ENCODE measurements around the gene AIPL1.

Gene AIPL1

DNA sequence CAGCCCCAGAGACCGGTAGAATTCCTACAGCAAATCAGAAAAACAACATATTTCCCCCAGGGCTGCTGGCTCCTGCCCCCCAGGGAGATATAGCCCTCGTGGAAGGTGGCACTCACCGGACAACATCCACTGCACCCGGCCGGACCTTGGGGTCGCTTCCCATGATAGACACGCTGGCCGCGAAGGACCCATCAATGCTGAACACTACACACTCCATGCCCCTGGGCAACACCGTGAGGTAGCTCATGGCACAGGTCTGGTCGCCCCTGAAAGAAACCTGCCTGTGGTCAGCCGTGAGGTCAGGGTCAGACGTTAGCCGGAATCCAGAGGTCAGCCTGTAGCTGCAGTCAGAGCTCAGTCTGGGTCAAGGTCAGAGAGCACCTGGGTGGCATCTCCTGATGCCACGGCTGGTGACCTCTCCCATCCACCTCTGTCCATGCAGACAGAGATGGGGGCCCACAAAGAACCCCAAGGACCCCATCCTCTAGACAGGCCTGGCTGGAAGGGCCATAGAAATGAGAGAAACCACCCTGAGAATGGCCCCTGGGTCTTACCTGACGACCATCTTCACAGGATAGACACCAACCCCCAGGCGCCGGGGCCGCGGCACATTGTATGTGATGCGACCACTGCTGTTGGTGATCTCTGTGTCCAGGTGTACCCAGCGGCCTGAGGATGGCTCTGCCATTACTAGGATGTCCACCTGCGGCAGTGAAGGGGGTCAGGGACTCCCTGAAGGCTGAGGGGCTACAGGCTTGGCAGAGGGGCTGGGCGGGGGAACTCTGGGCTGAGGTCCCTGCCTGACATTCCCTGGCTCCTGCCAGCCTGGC, 28.9 kb upstream of the AIPL1 start:
- no peaks in the 10 kb centered on the region for H3K9me2 ChIP-seq (replicated peaks; ENCODE audit: control insufficient read depth, low read length)
- no peaks in the 10 kb centered on the region for H3K9me3 ChIP-seq (ENCODE audit: control insufficient read depth, insufficient read depth, low read length)
- no peak overlapping the region for H3K4me2 ChIP-seq (ENCODE audit: low read length)
- H3K4me1 ChIP-seq (ENCODE audit: control insufficient read depth, low read length), result no peaks in the 10 kb centered on the region
- no peaks in the 10 kb centered on the region for H3K36me3 ChIP-seq (ENCODE audit: control insufficient read depth, low read length)
- H3F3A ChIP-seq (ENCODE audit: control insufficient read depth, insufficient read depth), result no peaks in the 10 kb centered on the region
- no peak overlapping the region for H3K27ac ChIP-seq (ENCODE audit: low read depth, low read length)
- no peak overlapping the region for H3K4me3 ChIP-seq (ENCODE audit: low read length)
- H3K79me2 ChIP-seq (ENCODE audit: control insufficient read depth, low read length), result no peaks in the 10 kb centered on the region
- TF ChIP-seq, protein P1, sequence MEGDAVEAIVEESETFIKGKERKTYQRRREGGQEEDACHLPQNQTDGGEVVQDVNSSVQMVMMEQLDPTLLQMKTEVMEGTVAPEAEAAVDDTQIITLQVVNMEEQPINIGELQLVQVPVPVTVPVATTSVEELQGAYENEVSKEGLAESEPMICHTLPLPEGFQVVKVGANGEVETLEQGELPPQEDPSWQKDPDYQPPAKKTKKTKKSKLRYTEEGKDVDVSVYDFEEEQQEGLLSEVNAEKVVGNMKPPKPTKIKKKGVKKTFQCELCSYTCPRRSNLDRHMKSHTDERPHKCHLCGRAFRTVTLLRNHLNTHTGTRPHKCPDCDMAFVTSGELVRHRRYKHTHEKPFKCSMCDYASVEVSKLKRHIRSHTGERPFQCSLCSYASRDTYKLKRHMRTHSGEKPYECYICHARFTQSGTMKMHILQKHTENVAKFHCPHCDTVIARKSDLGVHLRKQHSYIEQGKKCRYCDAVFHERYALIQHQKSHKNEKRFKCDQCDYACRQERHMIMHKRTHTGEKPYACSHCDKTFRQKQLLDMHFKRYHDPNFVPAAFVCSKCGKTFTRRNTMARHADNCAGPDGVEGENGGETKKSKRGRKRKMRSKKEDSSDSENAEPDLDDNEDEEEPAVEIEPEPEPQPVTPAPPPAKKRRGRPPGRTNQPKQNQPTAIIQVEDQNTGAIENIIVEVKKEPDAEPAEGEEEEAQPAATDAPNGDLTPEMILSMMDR (IDR thresholded peaks at IDR 0.05; ENCODE audit: low read depth, low read length, poor library complexity, severe bottlenecking), result no peak
- no peak for TF ChIP-seq EZH2phosphoT487 (IDR thresholded peaks at IDR 0.05; ENCODE audit: borderline replicate concordance, low read length)
- no peaks in the 10 kb centered on the region for H4K20me1 ChIP-seq (ENCODE audit: control insufficient read depth, insufficient read depth, low read depth, low read length)
- H3K27me3 ChIP-seq (ENCODE audit: control insufficient read depth, low read length), result no peaks in the 10 kb centered on the region

DNA sequence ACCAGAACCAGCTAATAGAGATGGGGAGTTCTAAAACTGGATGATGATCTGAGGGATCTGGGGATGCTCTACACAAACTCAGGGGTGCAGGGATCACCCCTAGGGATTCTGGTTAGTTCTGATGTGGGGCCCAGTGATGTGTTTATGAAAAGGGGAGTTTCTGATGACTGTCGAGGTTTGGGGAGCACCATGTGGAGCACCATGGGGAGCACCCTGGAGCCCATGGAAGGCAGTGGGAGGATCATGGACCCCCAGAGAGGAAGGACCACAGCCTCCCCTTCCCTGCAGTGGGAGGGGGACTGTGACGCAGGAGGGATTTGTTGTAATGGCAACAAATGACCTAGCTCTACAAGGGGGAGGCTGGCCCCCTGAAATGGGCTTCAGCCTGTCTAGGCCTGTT, 27.8 kb upstream of the AIPL1 start:
- Histone ChIP-seq H3K4me2 (ENCODE audit: low read length) (no peak overlapping the region), H3K9me2 (replicated peaks; ENCODE audit: control insufficient read depth, low read length) (no peaks in the 10 kb centered on the region), H3K4me3 (ENCODE audit: low read length) (no peak overlapping the region), H4K20me1 (ENCODE audit: control insufficient read depth, insufficient read depth, low read depth, low read length) (no peaks in the 10 kb centered on the region), H3K27me3 (ENCODE audit: control insufficient read depth, low read length) (no peaks in the 10 kb centered on the region), H3K4me1 (ENCODE audit: control insufficient read depth, low read length) (no peaks in the 10 kb centered on the region), H3K79me2 (ENCODE audit: control insufficient read depth, low read length) (no peaks in the 10 kb centered on the region), H3K36me3 (ENCODE audit: control insufficient read depth, low read length) (no peaks in the 10 kb centered on the region), H3K27ac (ENCODE audit: low read depth, low read length) (no peak overlapping the region), H3K9me3 (ENCODE audit: control insufficient read depth, insufficient read depth, low read length) (no peaks in the 10 kb centered on the region), H3F3A (ENCODE audit: control insufficient read depth, insufficient read depth) (no peaks in the 10 kb centered on the region)
- no peak for TF ChIP-seq EZH2phosphoT487 (IDR thresholded peaks at IDR 0.05; ENCODE audit: borderline replicate concordance, low read length)
- TF ChIP-seq, protein P1 (IDR thresholded peaks at IDR 0.05; ENCODE audit: low read depth, low read length, poor library complexity, severe bottlenecking), result no peak

- Histone ChIP-seq H3K9me3 (ENCODE audit: control insufficient read depth, insufficient read depth, low read length) (no peaks in the 10 kb centered on the region), H3K4me1 (ENCODE audit: control insufficient read depth, low read length) (no peaks in the 10 kb centered on the region), H3K4me3 (ENCODE audit: low read length) (no peak overlapping the region), H3F3A (ENCODE audit: control insufficient read depth, insufficient read depth) (no peaks in the 10 kb centered on the region), H3K36me3 (ENCODE audit: control insufficient read depth, low read length) (no peaks in the 10 kb centered on the region), H3K9me2 (replicated peaks; ENCODE audit: control insufficient read depth, low read length) (no peaks in the 10 kb centered on the region), H3K27me3 (ENCODE audit: control insufficient read depth, low read length) (no peaks in the 10 kb centered on the region), H3K79me2 (ENCODE audit: control insufficient read depth, low read length) (no peaks in the 10 kb centered on the region), H4K20me1 (ENCODE audit: control insufficient read depth, insufficient read depth, low read depth, low read length) (no peaks in the 10 kb centered on the region), H3K27ac (ENCODE audit: low read depth, low read length) (no peak overlapping the region), H3K4me2 (ENCODE audit: low read length) (no peak overlapping the region)
- TF ChIP-seq, protein P1 (IDR thresholded peaks at IDR 0.05; ENCODE audit: low read depth, low read length, poor library complexity, severe bottlenecking), result no peak
- TF ChIP-seq EZH2phosphoT487 (IDR thresholded peaks at IDR 0.05; ENCODE audit: borderline replicate concordance, low read length), result no peak
These were observed 27.0 kb upstream of the AIPL1 start for GRCh38 chr17:6461792-6462524.

All from DOHH2 (cell line).